ENCODE data around the gene OAS2.
"Not testable (repeated sequence)": the region's sequence is repeated elsewhere in the genome, so short reads cannot be mapped to it uniquely, and the experiment has no call there.

OAS2 gene

GRCh38 chr12:112986291-112986800, 8.0 kb downstream of the OAS2 start:
- no peak for DNase-seq

DNA sequence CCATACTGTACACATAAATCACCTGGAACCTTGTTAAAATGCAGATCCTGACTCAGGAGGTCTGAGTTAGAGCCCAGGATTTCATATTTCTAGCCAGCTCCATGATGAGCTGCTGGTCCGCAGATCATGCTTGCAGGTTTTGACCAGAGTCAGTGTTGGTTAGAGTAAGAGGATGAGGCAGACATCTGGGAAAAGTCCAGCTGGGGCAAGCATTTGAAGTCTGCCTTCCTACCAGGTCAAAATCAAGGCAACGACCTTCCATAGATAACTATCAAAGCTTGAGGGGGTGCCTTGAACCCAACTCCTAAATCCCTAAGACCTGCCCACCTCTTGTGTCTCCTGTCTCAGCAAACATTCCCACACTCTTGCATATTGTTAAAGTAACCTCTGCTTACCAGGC, 9.2 kb downstream of the OAS2 start:
- DNase-seq: no peak

GRCh38 chr12:112988224-112988623, 9.9 kb downstream of the OAS2 start:
- no peak for DNase-seq

DNA sequence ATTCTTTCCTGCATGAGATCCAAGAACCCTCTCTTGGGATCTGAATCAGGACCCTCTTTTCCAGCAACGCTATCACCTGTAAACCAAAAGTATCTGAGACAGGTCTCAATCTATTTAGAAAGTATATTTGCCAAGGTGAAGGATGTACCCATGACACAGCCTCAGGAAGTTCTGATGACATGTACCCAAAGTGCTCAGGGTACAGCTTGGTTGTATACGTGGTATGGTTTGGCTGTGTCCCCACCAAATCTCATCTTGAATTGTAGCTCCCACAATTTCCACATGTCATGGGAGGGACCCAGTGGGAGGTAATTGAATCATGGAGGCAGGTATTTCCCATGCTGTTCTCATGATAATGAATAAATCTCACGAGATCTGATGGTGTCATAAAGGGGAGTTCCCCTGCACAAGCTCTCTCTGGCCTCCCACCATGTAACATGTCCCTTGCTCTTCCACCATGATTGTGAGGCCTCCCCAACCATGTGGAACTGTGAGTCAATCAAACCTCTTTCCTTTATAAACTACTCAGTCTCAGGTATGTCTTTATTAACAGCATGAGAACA, 10.6 kb downstream of the OAS2 start:
- not testable (repeated sequence) for DNase-seq

GRCh38 chr12:112989806-112990205, 11.5 kb downstream of the OAS2 start:
- no peak for DNase-seq

- DNase-seq: peak; percentile 82
Measured at GRCh38 chr12:112992541-112993398, 14.5 kb downstream of the OAS2 start.

- DNase-seq: no peak
Measured at GRCh38 chr12:112995008-112995407, 16.7 kb downstream of the OAS2 start.

GRCh38 chr12:112996501-112996900, 18.2 kb downstream of the OAS2 start:
- no peak for DNase-seq

- DNase-seq: no peak
Measured at GRCh38 chr12:112997506-112997905, 19.2 kb downstream of the OAS2 start.

DNA sequence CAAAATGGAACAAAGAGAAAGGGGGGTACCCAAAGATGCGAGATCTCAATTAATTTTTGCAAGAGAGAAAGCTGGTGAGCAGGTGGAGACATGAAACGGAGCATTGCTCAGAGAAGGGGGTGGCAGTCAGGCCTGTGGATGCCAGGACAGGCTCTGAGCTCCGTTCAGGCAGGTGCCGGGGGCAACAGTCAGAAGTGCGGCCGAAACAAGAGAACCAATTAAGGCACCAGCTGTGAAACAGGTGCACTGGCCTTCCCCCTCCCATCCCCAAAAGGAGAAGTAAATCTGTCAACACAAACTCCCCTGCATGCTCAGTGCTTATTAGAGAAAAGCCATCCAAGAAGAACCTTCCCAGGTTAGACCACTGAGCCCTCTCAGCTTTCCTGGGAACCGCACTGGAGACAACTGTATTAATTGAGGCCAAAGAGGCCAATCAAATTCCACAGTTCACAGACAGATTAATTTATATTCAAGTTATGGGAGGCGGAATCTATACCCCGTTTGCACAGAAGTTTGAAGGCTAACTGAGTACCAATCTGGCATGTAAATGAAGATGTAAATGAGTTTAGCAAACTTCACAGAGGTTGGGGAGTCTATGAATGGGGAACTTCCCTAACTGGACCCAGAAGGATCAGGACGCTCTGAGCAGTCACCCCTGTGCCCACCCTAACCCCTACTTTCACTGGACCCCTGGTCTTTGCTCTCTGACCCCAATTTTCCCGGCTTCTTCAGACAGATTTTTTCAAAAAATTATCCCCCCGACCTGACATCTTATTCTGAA, 20.9 kb downstream of the OAS2 start:
- DNase-seq: no peak

DNA sequence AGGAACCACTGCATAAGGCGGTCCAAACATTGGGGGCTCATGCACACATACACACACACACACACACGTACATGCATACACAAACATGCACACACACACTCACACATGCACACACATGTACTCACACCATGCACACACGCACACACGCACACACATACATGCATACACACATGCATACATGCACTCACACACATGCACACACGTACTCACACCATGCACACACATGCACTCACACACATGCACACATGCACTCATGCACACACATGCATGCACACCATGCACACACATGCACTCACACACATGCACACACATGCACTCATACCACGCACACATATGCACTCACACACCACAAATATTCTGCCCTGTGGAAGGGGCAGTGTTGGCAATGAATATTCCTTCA, 22.1 kb downstream of the OAS2 start:
- DNase-seq: no peak

DNA sequence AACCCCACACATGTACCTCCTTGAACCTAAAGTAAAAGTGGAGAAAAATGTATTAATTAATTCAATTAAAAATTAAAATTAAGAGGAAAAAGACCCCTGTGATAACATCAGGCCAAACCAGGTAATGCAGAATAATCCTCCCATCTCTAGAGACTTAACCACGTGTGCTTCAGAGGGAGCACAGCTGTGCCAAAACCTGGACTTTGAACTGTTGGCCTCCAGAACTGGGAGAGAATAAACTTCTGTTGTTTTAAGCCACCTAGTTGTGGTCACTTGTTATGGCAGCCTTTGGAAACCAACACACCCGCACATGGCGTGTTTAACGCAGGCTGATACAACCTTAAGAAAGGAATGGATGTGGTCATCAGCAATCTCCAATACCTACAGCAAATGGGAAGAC, 23.8 kb downstream of the OAS2 start:
- no peak for DNase-seq

- no peak for DNase-seq
Measured at GRCh38 chr12:113002676-113003075, 24.4 kb downstream of the OAS2 start.

- DNase-seq: no peak
Measured at GRCh38 chr12:113003636-113004035, 25.3 kb downstream of the OAS2 start.

GRCh38 chr12:113005762-113006161, 27.4 kb downstream of the OAS2 start:
- DNase-seq: peak; percentile 40

DNA sequence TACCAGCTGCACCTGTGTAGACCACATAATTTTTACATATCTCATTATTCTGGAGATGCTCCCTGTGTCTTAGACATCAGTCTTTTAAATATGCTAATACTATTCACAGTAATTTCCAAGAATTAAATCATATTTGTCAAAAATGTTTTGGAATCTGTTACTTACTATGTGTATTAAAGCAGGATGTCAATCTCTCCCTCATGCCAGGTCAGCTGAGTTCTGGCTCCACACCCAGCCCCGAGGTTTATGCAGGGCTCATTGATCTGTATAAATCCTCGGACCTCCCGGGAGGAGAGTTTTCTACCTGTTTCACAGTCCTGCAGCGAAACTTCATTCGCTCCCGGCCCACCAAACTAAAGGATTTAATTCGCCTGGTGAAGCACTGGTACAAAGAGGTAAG, 27.9 kb downstream of the OAS2 start:
- no peak for DNase-seq

GRCh38 chr12:113006641-113007040, 28.3 kb downstream of the OAS2 start:
- DNase-seq: no peak

DNA sequence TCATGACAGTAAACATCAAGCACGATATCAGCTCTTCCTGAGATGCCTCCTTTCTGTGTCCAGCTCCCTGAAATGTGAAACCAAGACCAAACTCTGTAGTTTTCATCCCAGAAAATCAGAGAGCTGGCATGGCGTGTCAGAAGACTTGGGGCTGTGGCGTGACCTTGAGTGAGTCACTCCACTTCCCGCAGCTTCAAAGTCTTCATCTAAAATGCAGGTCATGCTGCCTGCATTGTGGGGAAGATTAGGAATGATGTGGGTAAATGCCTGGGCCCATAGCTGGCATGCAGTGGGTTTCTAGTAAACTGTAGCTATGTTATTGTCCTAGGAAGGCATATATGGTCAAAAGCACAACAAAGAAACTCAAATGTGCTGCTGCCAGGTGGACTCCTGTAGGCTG, 28.8 kb downstream of the OAS2 start:
- DNase-seq: no peak

DNA sequence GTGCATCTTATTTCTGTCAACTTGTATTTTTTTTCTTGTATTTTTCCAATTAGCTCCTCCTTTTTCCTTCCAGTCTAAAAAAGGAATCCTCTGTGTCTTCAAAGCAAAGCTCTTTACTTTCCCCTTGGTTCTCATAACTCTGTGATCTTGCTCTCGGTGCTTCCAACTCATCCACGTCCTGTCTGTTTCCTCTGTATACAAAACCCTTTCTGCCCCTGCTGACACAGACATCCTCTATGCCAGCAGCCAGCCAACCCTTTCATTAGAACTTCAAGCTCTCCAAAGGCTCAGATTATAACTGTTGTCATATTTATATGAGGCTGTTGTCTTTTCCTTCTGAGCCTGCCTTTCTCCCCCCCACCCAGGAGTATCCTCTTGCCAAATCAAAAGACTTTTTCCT, 32.4 kb downstream of the OAS2 start:
- no peak for DNase-seq

GRCh38 chr12:113014565-113014964, 36.2 kb downstream of the OAS2 start:
- no peak for DNase-seq

GRCh38 chr12:113016796-113017195, 38.5 kb downstream of the OAS2 start:
- DNase-seq: no peak

- no peak for DNase-seq
Measured at GRCh38 chr12:113019025-113019424, 40.7 kb downstream of the OAS2 start.

DNA sequence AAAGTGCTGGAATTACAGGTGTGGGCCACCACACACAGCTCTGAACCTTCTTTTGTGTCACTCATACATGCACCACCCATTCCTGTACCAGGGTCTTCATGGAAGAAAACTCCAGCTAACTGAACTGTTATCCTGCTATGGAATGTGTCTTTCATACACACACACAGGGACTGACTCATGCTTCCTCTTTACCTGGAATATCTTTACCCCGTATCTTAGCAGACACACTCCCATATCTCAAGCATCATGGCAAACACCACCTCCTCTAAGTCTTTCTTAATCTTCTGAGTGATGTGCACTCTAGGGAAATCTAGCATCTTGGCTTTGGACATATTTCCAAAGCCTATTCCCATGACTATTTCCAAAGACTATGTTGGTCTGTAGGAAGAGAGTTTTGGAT, 43.2 kb downstream of the OAS2 start:
- no peak for DNase-seq

Measured in hematopoietic multipotent progenitor cell treated with erythropoietin and hydrocortisone succinate and interleukin-3 and kit ligand, for 4 days (in vitro differentiated cells).